Measurements from ENCODE around the gene ARHGEF28.
A peak's percentile ranks its signal among the peaks of the same experiment; 100 is the strongest.

ARHGEF28 gene

GRCh38 chr5:73783828-73784227, 157.8 kb downstream of the ARHGEF28 start:
- DNase-seq: no peak

GRCh38 chr5:73786043-73786831, 160.2 kb downstream of the ARHGEF28 start:
- no peak for DNase-seq

GRCh38 chr5:73789851-73790281, 163.9 kb downstream of the ARHGEF28 start:
- no peak for DNase-seq

- DNase-seq: no peak
Observed at GRCh38 chr5:73791389-73791788, 165.4 kb downstream of the ARHGEF28 start.

GRCh38 chr5:73792687-73793320, 166.8 kb downstream of the ARHGEF28 start:
- peak; percentile 53 for DNase-seq

GRCh38 chr5:73793911-73794310, 167.9 kb downstream of the ARHGEF28 start:
- no peak for DNase-seq

GRCh38 chr5:73796164-73797131, 170.5 kb downstream of the ARHGEF28 start:
- DNase-seq: no peak

GRCh38 chr5:73797132-73797510, 171.1 kb downstream of the ARHGEF28 start:
- no peak for DNase-seq

- DNase-seq: no peak
Observed at GRCh38 chr5:73799401-73799972, 173.5 kb downstream of the ARHGEF28 start.

- DNase-seq: no peak
Observed at GRCh38 chr5:73801686-73802085, 175.7 kb downstream of the ARHGEF28 start.

- no peak for DNase-seq
Observed at GRCh38 chr5:73805449-73805848, 179.5 kb downstream of the ARHGEF28 start.

- no peak for DNase-seq
Observed at GRCh38 chr5:73808911-73809310, 182.9 kb downstream of the ARHGEF28 start.

- DNase-seq: no peak
Observed at GRCh38 chr5:73810429-73810828, 184.4 kb downstream of the ARHGEF28 start.

- no peak for DNase-seq
Observed at GRCh38 chr5:73812457-73812856, 186.5 kb downstream of the ARHGEF28 start.

GRCh38 chr5:73812962-73813588, 187.1 kb downstream of the ARHGEF28 start:
- no peak for DNase-seq

- no peak for DNase-seq
Observed at GRCh38 chr5:73814233-73814846, 188.3 kb downstream of the ARHGEF28 start.

GRCh38 chr5:73815631-73816030, 189.6 kb downstream of the ARHGEF28 start:
- DNase-seq: no peak

GRCh38 chr5:73816656-73817420, 190.8 kb downstream of the ARHGEF28 start:
- DNase-seq: no peak

GRCh38 chr5:73818357-73818756, 192.4 kb downstream of the ARHGEF28 start:
- DNase-seq: no peak

GRCh38 chr5:73820326-73820725, 194.3 kb downstream of the ARHGEF28 start:
- DNase-seq: no peak

GRCh38 chr5:73821003-73821402, 195.0 kb downstream of the ARHGEF28 start:
- no peak for DNase-seq
